ENCODE measurements around the gene MXRA7. TPM values are rescaled to one million over a fixed set of nuclear protein-coding genes. Genes with fewer than 3 reads are reported as not detected.

MXRA7 gene
- total RNA-seq, 2 experiments from 2014 or later, result 11.4 to 12.1 TPM

- POLR2A ChIA-PET, result no interaction called here
- H3K27ac ChIP-seq (ENCODE audit: low read depth in 1 of 2, low read length in 2 of 2), result no peak overlapping the region
- no peaks in the 10 kb centered on the region for H3K9me3 Mint-ChIP-seq
- H3K27me3 ChIP-seq (ENCODE audit: control insufficient read depth in 1 of 2, insufficient read depth in 2 of 2, low read length in 2 of 2), result no peaks in the 10 kb centered on the region
- H3K36me3 Mint-ChIP-seq (ENCODE audit: low read depth), result no peaks in the 10 kb centered on the region
- H3K4me3 ChIP-seq (ENCODE audit: low read length), result no peak overlapping the region
- ATAC-seq (ENCODE audit: poor library complexity), result no peak
- no peak overlapping the region for H3K4me3 Mint-ChIP-seq
- H3K4me1 Mint-ChIP-seq (ENCODE audit: low read depth), result peaks cover 15% of the 10 kb centered on the region
- peaks cover 46% of the 10 kb centered on the region for H3K4me1 ChIP-seq (ENCODE audit: insufficient read depth, low read length)
- CTCF ChIA-PET, result no interaction called here
- H3K27me3 Mint-ChIP-seq, result no peaks in the 10 kb centered on the region
- intact Hi-C loops (cut with DNase I, micrococcal nuclease), result no loop called here
- no peak for DNase-seq
- no peaks in the 10 kb centered on the region for H3K36me3 ChIP-seq (ENCODE audit: insufficient read depth, low read length)
- no peak overlapping the region for H3K27ac Mint-ChIP-seq
- H3K9me3 ChIP-seq (ENCODE audit: control insufficient read depth in 1 of 2, insufficient read depth in 1 of 2, low read length in 2 of 2), result no peaks in the 10 kb centered on the region
- no peak for TF ChIP-seq CTCF (IDR thresholded peaks at IDR 0.05)
These were observed 33.4 kb downstream of the MXRA7 start for GRCh38 chr17:76677406-76677805.

GRCh38 chr17:76676629-76677028 is 34.1 kb downstream of the MXRA7 start:
- Mint-ChIP-seq H3K27me3 (no peaks in the 10 kb centered on the region), H3K27ac (no peak overlapping the region), H3K4me1 (ENCODE audit: low read depth) (peaks cover 18% of the 10 kb centered on the region), H3K4me3 (no peak overlapping the region), H3K9me3 (no peaks in the 10 kb centered on the region), H3K36me3 (ENCODE audit: low read depth) (no peaks in the 10 kb centered on the region)
- H3K27me3 ChIP-seq (ENCODE audit: control insufficient read depth in 1 of 2, insufficient read depth in 2 of 2, low read length in 2 of 2), result no peaks in the 10 kb centered on the region
- intact Hi-C loops (cut with DNase I, micrococcal nuclease), result no loop called here
- no peaks in the 10 kb centered on the region for H3K36me3 ChIP-seq (ENCODE audit: insufficient read depth, low read length)
- POLR2A ChIA-PET, result no interaction called here
- peaks cover 42% of the 10 kb centered on the region for H3K4me1 ChIP-seq (ENCODE audit: insufficient read depth, low read length)
- CTCF ChIA-PET, result no interaction called here
- H3K4me3 ChIP-seq (ENCODE audit: low read length), result no peak overlapping the region
- DNase-seq (no peak), ATAC-seq (ENCODE audit: poor library complexity) (no peak)
- no peak overlapping the region for H3K27ac ChIP-seq (ENCODE audit: low read depth in 1 of 2, low read length in 2 of 2)
- no peaks in the 10 kb centered on the region for H3K9me3 ChIP-seq (ENCODE audit: control insufficient read depth in 1 of 2, insufficient read depth in 1 of 2, low read length in 2 of 2)
- TF ChIP-seq CTCF (IDR thresholded peaks at IDR 0.05), result no peak

GRCh38 chr17:76675648-76676047 is 35.1 kb downstream of the MXRA7 start:
- H3K4me3 Mint-ChIP-seq, result no peak overlapping the region
- POLR2A ChIA-PET, result no interaction called here
- intact Hi-C loops (cut with DNase I, micrococcal nuclease), result no loop called here

More at GRCh38 chr17:76675648-76676047, 35.1 kb downstream of the MXRA7 start:
- Mint-ChIP-seq H3K9me3 (no peaks in the 10 kb centered on the region), H3K27me3 (no peaks in the 10 kb centered on the region), H3K27ac (no peak overlapping the region), H3K36me3 (ENCODE audit: low read depth) (no peaks in the 10 kb centered on the region), H3K4me1 (ENCODE audit: low read depth) (peaks cover 21% of the 10 kb centered on the region)
- H3K36me3 ChIP-seq (ENCODE audit: insufficient read depth, low read length), result no peaks in the 10 kb centered on the region
- CTCF ChIA-PET, result interaction anchor here (0.7 kb wide), 1 partner anchor 268 kb away, joined by 5 read pairs; no protein-coding TSS in a partner anchor
- TF ChIP-seq CTCF (IDR thresholded peaks at IDR 0.05), result no peak
- peaks cover 42% of the 10 kb centered on the region for H3K4me1 ChIP-seq (ENCODE audit: insufficient read depth, low read length)
- no peak overlapping the region for H3K27ac ChIP-seq (ENCODE audit: low read depth in 1 of 2, low read length in 2 of 2)
- H3K4me3 ChIP-seq (ENCODE audit: low read length), result no peak overlapping the region
- DNase-seq (no peak), ATAC-seq (ENCODE audit: poor library complexity) (no peak)
- no peaks in the 10 kb centered on the region for H3K27me3 ChIP-seq (ENCODE audit: control insufficient read depth in 1 of 2, insufficient read depth in 2 of 2, low read length in 2 of 2)
- H3K9me3 ChIP-seq (ENCODE audit: control insufficient read depth in 1 of 2, insufficient read depth in 1 of 2, low read length in 2 of 2), result no peaks in the 10 kb centered on the region

Measured in CD4-positive, alpha-beta T cell (primary cell).